HCT116 (cell line): Measurements from ENCODE around the gene MEIS2. TPM values are rescaled to one million over a fixed set of nuclear protein-coding genes. Genes with fewer than 3 reads are reported as not detected.

Experiments used
- ATAC-seq: fragments of 200-7000 bp; cut with Tn5 transposase; 2 replicates; pipeline ENCODE4 v1.9.1; 2020; ENCODE audit warnings: mild to moderate bottlenecking, moderate library complexity
- Bru-seq: library from RNA; stranded (reverse); fragments of 400-500 nt; gene quantifications from one replicate; lab custom pipeline; 2021; lab: Mats Ljungman, UMichigan
- BruChase-seq, 2 experiments: library from RNA; stranded (reverse); fragments of 400-500 nt; gene quantifications; one replicate each; lab custom pipeline; 2021; lab: Mats Ljungman, UMichigan
- BruUV-seq: library from RNA; stranded (reverse); fragments of 400-500 nt; replicated peaks from 2 replicates; lab custom pipeline; 2021; lab: Mats Ljungman, UMichigan
- CTCF ChIA-PET: fragments of 300-600 bp; sonication (Branson Sonifier 250); formaldehyde crosslinking; loops from one replicate; lab custom pipeline; 2021; ENCODE audit warnings: antibody characterized with exemption; lab: Charles Lee
- POLR2A ChIA-PET: fragments of 300-600, 350-600 bp; sonication (Branson Sonifier 250); formaldehyde crosslinking; loops from one replicate; lab custom pipeline; 2021; ENCODE audit warnings: antibody characterized with exemption; lab: Charles Lee
- RAD21 ChIA-PET, 2 experiments: fragments of 300-600 bp; sonication (Branson Sonifier 250); formaldehyde crosslinking; loops; one replicate each; lab custom pipeline; 2023; ENCODE audit warnings: low total read pairs in 2 of 2; ENCODE audit not compliant: uncharacterized antibody in 2 of 2, unreplicated experiment in 2 of 2, low non-redundant PET in 1 of 2; lab: Charles Lee
- DNase-seq: peaks from one replicate; pipeline ENCODE4 v3.0.0-alpha.2; 2010; ENCODE audit warnings: low read depth, low spot score
- H2AFZ ChIP-seq: fragments of 200-600 bp; shearing (Covaris generic), sonication (generic); 2 replicates; pipeline ENCODE4 v1.6.1; 2017; ENCODE audit warnings: low read depth, mixed run types, mixed read lengths, antibody characterized with exemption, low read length; ENCODE audit not compliant: poor library complexity, severe bottlenecking
- H3K27ac ChIP-seq: 2 replicates; pipeline ENCODE4 v1.5.1; 2012; ENCODE audit warnings: low read depth, low read length
- H3K27me3 ChIP-seq: fragments of 200-600 bp; sonication (generic); 2 replicates; pipeline ENCODE4 v1.6.1; 2016; ENCODE audit warnings: mixed run types, low read length, mixed read lengths; ENCODE audit not compliant: insufficient read depth
- H3K36me3 ChIP-seq, 2 experiments: fragments of 200-500 bp in 1 of 2; fragments of 200-600 bp in 1 of 2; sonication (Bioruptor generic) in 1 of 2; sonication (generic) in 1 of 2; 2 replicates each; pipeline versions ENCODE4 v1.5.1 to v1.6.1; 2014 to 2016; ENCODE audit warnings: low read length in 2 of 2, inconsistent platforms in 1 of 2, mixed read lengths in 1 of 2, mixed run types in 1 of 2; ENCODE audit not compliant: insufficient read depth in 2 of 2, control insufficient read depth in 1 of 2
- H3K4me1 ChIP-seq, 2 experiments: fragments of 200-600 bp in 1 of 2; sonication (generic) in 1 of 2; 2 replicates each; pipeline versions ENCODE4 v1.5.1 to v1.6.1; 2012 to 2017; ENCODE audit warnings: low read length in 2 of 2, inconsistent platforms in 1 of 2, mild to moderate bottlenecking in 1 of 2, mixed read lengths in 1 of 2, mixed run types in 1 of 2, moderate library complexity in 1 of 2; ENCODE audit not compliant: insufficient read depth in 2 of 2, control insufficient read depth in 1 of 2
- H3K4me2 ChIP-seq: fragments of 200-600 bp; sonication (generic); 2 replicates; pipeline ENCODE4 v1.6.1; 2017; ENCODE audit warnings: mixed run types, low read length, mixed read lengths
- H3K4me3 ChIP-seq, 2 experiments: fragments of 200-600 bp in 1 of 2; sonication (generic) in 1 of 2; replicated peaks in 1 of 2; 2 replicates each; pipeline ENCODE4 v1.5.1; 2011 to 2016; ENCODE audit warnings: low read length in 2 of 2, control low read depth in 1 of 2, low read depth in 1 of 2, mild to moderate bottlenecking in 1 of 2, mixed read lengths in 1 of 2, mixed run types in 1 of 2
- H3K79me2 ChIP-seq: fragments of 200-600 bp; sonication (generic); 2 replicates; pipeline ENCODE4 v1.6.1; 2017; ENCODE audit warnings: mild to moderate bottlenecking, mixed run types, low read length, moderate library complexity, mixed read lengths; ENCODE audit not compliant: insufficient read depth
- H3K9ac ChIP-seq: fragments of 200-600 bp; sonication (generic); 2 replicates; pipeline ENCODE4 v1.6.1; 2016; ENCODE audit warnings: low read length, mixed read lengths
- H3K9me2 ChIP-seq: fragments of 200-600 bp; sonication (generic), shearing (Covaris generic); 2 replicates; pipeline ENCODE4 v1.6.1; 2017; ENCODE audit warnings: mixed run types, mild to moderate bottlenecking, moderate library complexity; ENCODE audit not compliant: insufficient read depth
- H3K9me3 ChIP-seq, 2 experiments: fragments of 200-500 bp in 1 of 2; fragments of 200-600 bp in 1 of 2; sonication (Bioruptor generic) in 1 of 2; sonication (generic) in 1 of 2; 2 replicates each; pipeline ENCODE4 v1.6.1; 2014 to 2017; ENCODE audit warnings: low read length in 2 of 2, mixed read lengths in 2 of 2, inconsistent platforms in 1 of 2, low read depth in 1 of 2, mild to moderate bottlenecking in 1 of 2, mixed run types in 1 of 2, moderate library complexity in 1 of 2; ENCODE audit not compliant: control insufficient read depth in 1 of 2, insufficient read depth in 1 of 2
- H4K20me1 ChIP-seq: fragments of 200-600 bp; sonication (generic), shearing (Covaris generic); 2 replicates; pipeline ENCODE4 v1.6.1; 2017; ENCODE audit warnings: mixed run types, mild to moderate bottlenecking, moderate library complexity; ENCODE audit not compliant: insufficient read depth
- CEBPB ChIP-seq: IDR thresholded peaks from 2 replicates; pipeline ENCODE4 v1.6.1; 2012; ENCODE audit warnings: low read depth
- EGR1 ChIP-seq: IDR thresholded peaks from 2 replicates; pipeline ENCODE4 v1.6.1; 2012; ENCODE audit warnings: low read depth
- ELF1 ChIP-seq: IDR thresholded peaks from 2 replicates; pipeline ENCODE4 v1.6.1; 2012; ENCODE audit warnings: low read depth, borderline replicate concordance
- EZH2 ChIP-seq: fragments of 200-600 bp; sonication (generic); IDR thresholded peaks from 2 replicates; pipeline ENCODE4 v1.6.1; 2017; ENCODE audit warnings: antibody characterized with exemption, mixed run types
- EZH2phosphoT487 ChIP-seq: fragments of 200-600 bp; IDR thresholded peaks from 2 replicates; pipeline ENCODE4 v1.6.1; 2018; ENCODE audit warnings: antibody characterized with exemption, borderline replicate concordance
- FOSL1 ChIP-seq: IDR thresholded peaks from 2 replicates; pipeline ENCODE4 v1.6.1; 2012; ENCODE audit warnings: low read depth
- JUND ChIP-seq: IDR thresholded peaks from 2 replicates; pipeline ENCODE4 v1.6.1; 2012
- POLR2A ChIP-seq: IDR thresholded peaks from 2 replicates; pipeline ENCODE4 v1.7.0; 2011; ENCODE audit warnings: borderline replicate concordance; ENCODE audit not compliant: insufficient read depth, insufficient read length; ENCODE audit errors: extremely low read depth
- POLR2AphosphoS5 ChIP-seq: IDR thresholded peaks from 2 replicates; pipeline ENCODE4 v1.6.1; 2011; ENCODE audit warnings: mild to moderate bottlenecking, low read depth, low read length, moderate library complexity
- RAD21 ChIP-seq: IDR thresholded peaks from 2 replicates; pipeline ENCODE4 v1.6.1; 2012; ENCODE audit warnings: low read depth, mild to moderate bottlenecking
- SIN3A ChIP-seq: IDR thresholded peaks from 2 replicates; pipeline ENCODE4 v1.6.1; 2012; ENCODE audit warnings: low read depth
- SP1 ChIP-seq: IDR thresholded peaks from 2 replicates; pipeline ENCODE4 v1.6.1; 2012; ENCODE audit warnings: low read depth
- TCF7L2 ChIP-seq: IDR thresholded peaks from 2 replicates; pipeline ENCODE4 v1.7.0; 2011; ENCODE audit warnings: borderline replicate concordance, inconsistent platforms; ENCODE audit not compliant: insufficient read depth, insufficient read length; ENCODE audit errors: extremely low read depth
- ZFX ChIP-seq: fragments of 450-650 bp; IDR thresholded peaks from 2 replicates; pipeline ENCODE4 v1.6.1; 2017
- intact Hi-C: fragments of 100-400 bp; cut with micrococcal nuclease; formaldehyde crosslinking; loops from 2 replicates; pipeline ENCODE4 v1.10.0; 2022
- long read RNA-seq: library from polyadenylated mRNA; unstranded; transcript quantifications from one replicate; pipeline ENCODE4 v2.0.0, GENCODE V29; 2021; ENCODE audit not compliant: unreplicated experiment
- polyA plus RNA-seq: library from polyadenylated mRNA; unstranded; fragments of >200 nt; gene quantifications from 2 replicates; pipeline ENCODE4 v1.2.1, GENCODE V29; 2012; ENCODE audit warnings: missing spikeins
- total RNA-seq: library from RNA; stranded (reverse); gene quantifications from one replicate; pipeline ENCODE4 v1.2.1, GENCODE V29; 2021; ENCODE audit not compliant: unreplicated experiment
- TF ChIP-seq, protein P1 (sequence below), 3 experiments: fragments of 200-600 bp in 1 of 3; sonication (generic) in 1 of 3; IDR thresholded peaks in 2 of 3; conservative IDR thresholded peaks in 1 of 3; 2 replicates each; pipeline ENCODE4 v1.5.1; 2012 to 2017; ENCODE audit warnings: low read depth in 2 of 3, low read length in 2 of 3, antibody characterized with exemption in 1 of 3, borderline replicate concordance in 1 of 3, control low read depth in 1 of 3, mild to moderate bottlenecking in 1 of 3, mixed read lengths in 1 of 3, mixed run types in 1 of 3, moderate library complexity in 1 of 3; ENCODE audit not compliant: insufficient read depth in 1 of 3
- TF ChIP-seq, protein P2 (sequence below): IDR thresholded peaks from 2 replicates; pipeline ENCODE4 v1.6.1; 2012; ENCODE audit warnings: low read depth
- TF ChIP-seq, protein P3 (sequence below): IDR thresholded peaks from 2 replicates; pipeline ENCODE4 v1.6.1; 2012
- TF ChIP-seq, protein P4 (sequence below): IDR thresholded peaks from 2 replicates; pipeline ENCODE4 v1.6.1; 2012

Gene MEIS2
- 11.5 TPM for total RNA-seq
- polyA plus RNA-seq = 8.5 and 12.9 TPM in 2 replicates
- percentile 61 among the genes with signal in this experiment for Bru-seq, nascent RNA
- BruChase-seq, experiment 1, labeled RNA remaining after a 6-hour chase = percentile 44 among the genes with signal in this experiment
- percentile 48 among the genes with signal in this experiment for BruChase-seq, experiment 2, labeled RNA remaining after a 2-hour chase
- long read RNA-seq, full-length matches to known transcripts = 3 of 13 reads
- long read RNA-seq, partial matches to known transcripts = 3 of 13 reads
- long read RNA-seq, other reads (novel, unspliced or antisense) = 7 of 13 reads

DNA sequence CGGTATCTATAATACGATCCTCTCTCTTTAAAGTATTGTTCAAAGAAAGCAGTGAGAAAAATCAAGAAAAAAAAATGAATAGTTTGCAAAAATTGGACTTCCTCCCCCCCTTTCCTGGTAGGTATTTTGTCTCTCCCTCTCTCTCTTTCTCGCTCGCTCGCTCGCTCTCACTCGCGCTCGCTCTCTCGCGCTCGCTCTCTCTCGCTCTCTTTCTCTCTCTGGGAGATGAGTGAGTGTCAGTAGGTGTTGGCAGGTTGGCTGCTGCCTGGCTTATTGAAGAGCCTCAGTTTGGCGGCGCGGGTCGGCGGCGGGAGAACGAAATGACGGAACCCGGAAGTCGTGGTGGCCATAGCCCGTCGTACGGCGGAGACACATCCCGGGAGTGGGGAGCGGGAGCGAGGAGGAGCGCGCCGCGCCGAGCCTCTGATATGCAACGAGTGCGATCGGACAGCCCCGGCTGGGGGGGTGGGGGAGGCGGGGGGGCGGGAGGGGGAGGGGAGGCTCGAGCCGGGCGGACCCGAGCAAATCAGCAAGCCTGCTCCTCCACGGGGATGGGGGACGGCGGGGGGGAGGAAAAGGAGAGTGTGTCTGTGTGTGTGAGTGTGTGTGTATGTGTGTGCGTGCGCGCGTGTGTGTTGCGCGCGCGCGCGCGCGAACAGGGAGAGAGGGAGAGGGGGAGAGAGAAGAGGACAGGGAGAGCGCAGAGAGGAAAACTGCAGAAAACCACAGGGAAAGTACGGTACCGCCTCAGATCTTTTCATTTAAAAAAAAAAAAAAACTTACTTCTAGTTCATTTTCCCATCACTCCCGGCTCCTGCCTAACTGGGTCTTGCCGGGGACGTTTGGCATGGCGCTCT lies at the start of gene MEIS2:
MEIS2 (minus strand) TSS at position 441 of the 857 bp plus-strand sequence. CDS start 1,083 bp downstream, outside the sequence.
- H3K9ac ChIP-seq = peak within 1 kb of the TSS; percentile 85
- H3K79me2 ChIP-seq = no peaks in the 10 kb centered on the region; the same call in 1 of the 2 replicates
- TSS peak; percentile 59 for BruUV-seq
- H3K27ac ChIP-seq = peak within 1 kb of the TSS; percentile 95
- H4K20me1 ChIP-seq = no peaks in the 10 kb centered on the region
- H3K4me3 ChIP-seq = peak within 1 kb of the TSS; percentile 76 to 89
- ChIA-PET CTCF (no interaction called here), POLR2A (interaction anchor here (0.7 to 1.4 kb wide), 2 partner anchors 20 to 733 kb away, joined by 3 read pairs; no protein-coding TSS in a partner anchor), RAD21 (no interaction called here)
- ATAC-seq (peak; percentile 73), DNase-seq (peak; percentile 59)
- H3K9me3 ChIP-seq = no peaks in the 10 kb centered on the region
- H3K4me1 ChIP-seq = peaks cover 0 to 5% of the 10 kb centered on the region in 2 experiments; a peak in 1 of 4 replicates
- peak within 1 kb of the TSS; percentile 85 for H2AFZ ChIP-seq
- H3K36me3 ChIP-seq = no peaks in the 10 kb centered on the region
- peak; percentile 34 for TF ChIP-seq POLR2A
- TF ChIP-seq POLR2AphosphoS5 = peak; percentile 23; the same call in 1 of the 2 replicates
- TF ChIP-seq EZH2 = no peak
- TF ChIP-seq ELF1 = peak; percentile 78
- TF ChIP-seq, protein P1, sequence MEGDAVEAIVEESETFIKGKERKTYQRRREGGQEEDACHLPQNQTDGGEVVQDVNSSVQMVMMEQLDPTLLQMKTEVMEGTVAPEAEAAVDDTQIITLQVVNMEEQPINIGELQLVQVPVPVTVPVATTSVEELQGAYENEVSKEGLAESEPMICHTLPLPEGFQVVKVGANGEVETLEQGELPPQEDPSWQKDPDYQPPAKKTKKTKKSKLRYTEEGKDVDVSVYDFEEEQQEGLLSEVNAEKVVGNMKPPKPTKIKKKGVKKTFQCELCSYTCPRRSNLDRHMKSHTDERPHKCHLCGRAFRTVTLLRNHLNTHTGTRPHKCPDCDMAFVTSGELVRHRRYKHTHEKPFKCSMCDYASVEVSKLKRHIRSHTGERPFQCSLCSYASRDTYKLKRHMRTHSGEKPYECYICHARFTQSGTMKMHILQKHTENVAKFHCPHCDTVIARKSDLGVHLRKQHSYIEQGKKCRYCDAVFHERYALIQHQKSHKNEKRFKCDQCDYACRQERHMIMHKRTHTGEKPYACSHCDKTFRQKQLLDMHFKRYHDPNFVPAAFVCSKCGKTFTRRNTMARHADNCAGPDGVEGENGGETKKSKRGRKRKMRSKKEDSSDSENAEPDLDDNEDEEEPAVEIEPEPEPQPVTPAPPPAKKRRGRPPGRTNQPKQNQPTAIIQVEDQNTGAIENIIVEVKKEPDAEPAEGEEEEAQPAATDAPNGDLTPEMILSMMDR (IDR thresholded peaks at IDR 0.05 in 2 of 3, conservative IDR thresholded peaks at IDR 0.05 in 1 of 3; ENCODE audit: borderline replicate concordance in 1 of 3, insufficient read depth in 1 of 3, low read depth in 2 of 3, low read length in 2 of 3) = no peak
- TF ChIP-seq RAD21 = no peak
- TF ChIP-seq, protein P2, sequence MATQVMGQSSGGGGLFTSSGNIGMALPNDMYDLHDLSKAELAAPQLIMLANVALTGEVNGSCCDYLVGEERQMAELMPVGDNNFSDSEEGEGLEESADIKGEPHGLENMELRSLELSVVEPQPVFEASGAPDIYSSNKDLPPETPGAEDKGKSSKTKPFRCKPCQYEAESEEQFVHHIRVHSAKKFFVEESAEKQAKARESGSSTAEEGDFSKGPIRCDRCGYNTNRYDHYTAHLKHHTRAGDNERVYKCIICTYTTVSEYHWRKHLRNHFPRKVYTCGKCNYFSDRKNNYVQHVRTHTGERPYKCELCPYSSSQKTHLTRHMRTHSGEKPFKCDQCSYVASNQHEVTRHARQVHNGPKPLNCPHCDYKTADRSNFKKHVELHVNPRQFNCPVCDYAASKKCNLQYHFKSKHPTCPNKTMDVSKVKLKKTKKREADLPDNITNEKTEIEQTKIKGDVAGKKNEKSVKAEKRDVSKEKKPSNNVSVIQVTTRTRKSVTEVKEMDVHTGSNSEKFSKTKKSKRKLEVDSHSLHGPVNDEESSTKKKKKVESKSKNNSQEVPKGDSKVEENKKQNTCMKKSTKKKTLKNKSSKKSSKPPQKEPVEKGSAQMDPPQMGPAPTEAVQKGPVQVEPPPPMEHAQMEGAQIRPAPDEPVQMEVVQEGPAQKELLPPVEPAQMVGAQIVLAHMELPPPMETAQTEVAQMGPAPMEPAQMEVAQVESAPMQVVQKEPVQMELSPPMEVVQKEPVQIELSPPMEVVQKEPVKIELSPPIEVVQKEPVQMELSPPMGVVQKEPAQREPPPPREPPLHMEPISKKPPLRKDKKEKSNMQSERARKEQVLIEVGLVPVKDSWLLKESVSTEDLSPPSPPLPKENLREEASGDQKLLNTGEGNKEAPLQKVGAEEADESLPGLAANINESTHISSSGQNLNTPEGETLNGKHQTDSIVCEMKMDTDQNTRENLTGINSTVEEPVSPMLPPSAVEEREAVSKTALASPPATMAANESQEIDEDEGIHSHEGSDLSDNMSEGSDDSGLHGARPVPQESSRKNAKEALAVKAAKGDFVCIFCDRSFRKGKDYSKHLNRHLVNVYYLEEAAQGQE = no peak
- TF ChIP-seq SP1 = no peak
- TF ChIP-seq EGR1 = no peak
- TF ChIP-seq, protein P3, sequence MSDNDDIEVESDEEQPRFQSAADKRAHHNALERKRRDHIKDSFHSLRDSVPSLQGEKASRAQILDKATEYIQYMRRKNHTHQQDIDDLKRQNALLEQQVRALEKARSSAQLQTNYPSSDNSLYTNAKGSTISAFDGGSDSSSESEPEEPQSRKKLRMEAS = peak; percentile 20; the same call in 1 of the 2 replicates
- TF ChIP-seq EZH2phosphoT487 = no peak
- TF ChIP-seq CEBPB = no peak
- TF ChIP-seq, protein P4, sequence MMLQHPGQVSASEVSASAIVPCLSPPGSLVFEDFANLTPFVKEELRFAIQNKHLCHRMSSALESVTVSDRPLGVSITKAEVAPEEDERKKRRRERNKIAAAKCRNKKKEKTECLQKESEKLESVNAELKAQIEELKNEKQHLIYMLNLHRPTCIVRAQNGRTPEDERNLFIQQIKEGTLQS = no peak
- TF ChIP-seq JUND = no peak
- TF ChIP-seq ZFX = no peak
- TF ChIP-seq SIN3A = peak; percentile 33; the same call in 1 of the 2 replicates
- peak; percentile 49 for TF ChIP-seq TCF7L2
- TF ChIP-seq FOSL1 = no peak
- H3K27me3 ChIP-seq = no peaks in the 10 kb centered on the region
- no peaks in the 10 kb centered on the region for H3K9me2 ChIP-seq
- intact Hi-C loops = no loop called here
- H3K4me2 ChIP-seq = peak within 1 kb of the TSS; percentile 93
